Dermis microvascular lymphatic vessel endothelial cell (primary cell): Measurements from ENCODE around the gene PRR20A. TPM values are rescaled to one million over a fixed set of nuclear protein-coding genes. Genes with fewer than 3 reads are reported as not detected.
"Not testable (repeated sequence)": the region's sequence is repeated elsewhere in the genome, so short reads cannot be mapped to it uniquely, and the experiment has no call there.

Source experiments
- DNase-seq, 2 donors: peaks; one replicate each; pipeline versions ENCODE4 v3.0.0 to v3.0.0-alpha.2; 2010; ENCODE audit warnings: low read depth in 2 of 2
- total RNA-seq: library from RNA; depleted of rRNA; stranded (reverse); fragments of >200 nt; gene quantifications from 2 replicates; pipeline ENCODE4 v1.2.1, GENCODE V29; 2014

Gene PRR20A
- total RNA-seq: not detected in 2 replicates

GRCh38 chr13:57140235-57140968, at the start of gene PRR20A:
PRR20A (plus strand) TSS chr13:57140918; CDS start chr13:57141305, 387 bp downstream.
- DNase-seq: not testable (repeated sequence)

- no peak for DNase-seq
These were observed 25.8 kb upstream of the PRR20A start for GRCh38 chr13:57114945-57115344.

- no peak for DNase-seq
These were observed 17.0 kb upstream of the PRR20A start for GRCh38 chr13:57123681-57124080.

GRCh38 chr13:57128909-57129308, 11.8 kb upstream of the PRR20A start:
- no peak for DNase-seq

GRCh38 chr13:57136093-57136492, 4.6 kb upstream of the PRR20A start:
- DNase-seq: no peak

- no peak for DNase-seq
These were observed 3.1 kb upstream of the PRR20A start for GRCh38 chr13:57137585-57137984.

- DNase-seq: no peak
These were observed 1.7 kb upstream of the PRR20A start for GRCh38 chr13:57138988-57139387.

GRCh38 chr13:57139781-57140180, 937 bp upstream of the PRR20A start:
- DNase-seq: not testable (repeated sequence)

- not testable (repeated sequence) for DNase-seq
These were observed 6.5 kb downstream of the PRR20A start, which contains the start of gene PRR20B for GRCh38 chr13:57147188-57147587. PRR20B (plus strand) TSS chr13:57147488; CDS start chr13:57147875, 387 bp downstream.

- not testable (repeated sequence) for DNase-seq
These were observed 7.4 kb downstream of the PRR20A start for GRCh38 chr13:57148106-57148505.

- not testable (repeated sequence) for DNase-seq
These were observed 13.0 kb downstream of the PRR20A start, which contains the start of gene PRR20C for GRCh38 chr13:57153761-57154160. PRR20C (plus strand) TSS chr13:57154061; CDS start chr13:57154448, 387 bp downstream.

- DNase-seq: not testable (repeated sequence)
These were observed 19.6 kb downstream of the PRR20A start, which contains the start of gene PRR20D for GRCh38 chr13:57160332-57160731. PRR20D (plus strand) TSS chr13:57160632; CDS start chr13:57161019, 387 bp downstream.

GRCh38 chr13:57166897-57167296, 26.2 kb downstream of the PRR20A start, which contains the start of gene PRR20E:
PRR20E (plus strand) TSS chr13:57167197; CDS start chr13:57167584, 387 bp downstream.
- DNase-seq: not testable (repeated sequence)

- no peak for DNase-seq
These were observed 50.9 kb downstream of the PRR20A start for GRCh38 chr13:57191667-57192066.

Other genes with a start within 250 kb of the PRR20A start
- gene PRR20B, start 6.6 kb downstream of the PRR20A start, total RNA-seq: not detected in 2 replicates
- gene PRR20C, start 13.1 kb downstream of the PRR20A start, total RNA-seq: not detected in 2 replicates
- not detected in 2 replicates for gene PRR20D, start 19.7 kb downstream of the PRR20A start, total RNA-seq
- gene PRR20E, start 26.3 kb downstream of the PRR20A start, total RNA-seq: not detected in 2 replicates